ENCODE data around the gene MALRD1.

Gene MALRD1

GRCh38 chr10:19231034-19231433 lies 182.4 kb downstream of the MALRD1 start:
- DNase-seq: no peak

GRCh38 chr10:19245889-19246752 lies 197.5 kb downstream of the MALRD1 start:
- no peak for DNase-seq

DNA sequence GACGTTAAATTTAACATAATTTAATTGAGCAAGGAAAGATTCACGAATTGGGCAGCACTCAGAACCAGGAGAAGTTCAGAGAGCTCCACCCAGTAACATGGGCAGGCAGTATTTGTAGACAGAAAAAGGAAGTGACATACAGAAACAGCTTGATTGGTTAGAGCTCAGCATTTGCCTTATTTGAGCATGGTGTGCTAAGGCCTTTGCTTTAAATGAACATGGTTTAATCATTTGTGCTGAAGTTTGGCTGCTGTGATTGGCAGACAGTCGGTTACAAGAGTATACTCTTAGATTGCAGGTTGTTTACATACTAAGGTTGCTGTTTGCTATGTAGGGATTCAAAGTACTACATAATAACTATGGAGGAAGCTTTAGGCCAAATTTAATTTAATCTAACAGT lies 199.2 kb downstream of the MALRD1 start:
- no peak for DNase-seq

DNA sequence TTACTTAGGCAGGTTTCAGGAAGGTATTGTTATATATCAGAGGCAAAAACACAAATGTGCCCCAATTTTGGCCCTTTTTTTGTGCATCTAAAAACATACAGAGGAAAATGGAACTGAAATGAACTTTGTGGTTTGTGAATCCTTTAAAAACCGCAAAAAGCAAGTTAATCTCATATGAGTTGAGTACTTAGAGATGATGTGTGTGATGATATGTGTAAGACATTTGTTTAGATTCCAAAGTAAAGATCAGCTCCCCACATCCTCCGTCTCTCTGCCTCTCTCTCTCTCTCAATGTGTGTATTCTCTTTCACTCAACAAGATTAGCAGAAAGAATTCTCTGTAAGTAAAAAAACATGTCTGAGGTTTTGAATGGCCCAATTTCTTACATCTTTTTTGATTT lies 201.9 kb downstream of the MALRD1 start:
- no peak for DNase-seq

DNA sequence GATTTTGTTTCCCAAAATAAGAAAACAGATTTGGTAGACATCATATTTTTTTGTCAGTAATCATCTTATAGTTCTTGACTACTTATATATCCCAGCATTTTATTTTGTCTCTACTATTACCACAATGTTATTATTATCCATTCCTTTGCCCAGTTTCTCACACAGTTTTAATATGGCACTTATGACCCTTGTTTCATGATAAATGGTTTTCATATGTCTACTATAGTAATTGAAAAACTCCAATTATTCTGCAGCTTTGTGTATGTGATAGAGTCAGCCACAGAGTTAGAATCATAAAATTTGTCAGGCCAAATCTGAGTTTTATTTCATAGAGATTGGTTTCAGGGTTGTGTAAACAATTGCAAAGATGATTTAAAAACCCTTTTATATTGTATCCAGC lies 203.9 kb downstream of the MALRD1 start:
- no peak for DNase-seq

GRCh38 chr10:19256331-19256730 lies 207.7 kb downstream of the MALRD1 start:
- no peak for DNase-seq

DNA sequence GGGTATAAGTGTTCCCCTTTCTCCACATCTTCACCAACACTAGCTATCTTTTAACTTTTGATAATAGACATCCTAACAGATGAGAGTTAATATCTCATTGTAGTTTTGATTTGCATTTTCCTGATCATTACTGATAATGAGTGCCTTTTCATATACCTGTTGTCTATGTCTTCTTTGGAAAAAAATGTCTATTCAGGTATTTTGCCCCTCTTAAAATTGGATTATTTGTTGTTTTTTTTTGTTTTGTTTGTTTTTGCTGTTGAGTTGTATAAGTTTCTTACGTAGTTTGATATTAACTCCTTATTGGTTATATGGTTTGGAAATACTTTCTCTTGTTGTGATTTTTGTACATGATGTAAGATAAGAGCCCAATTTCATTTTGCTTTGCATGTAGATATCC lies 214.7 kb downstream of the MALRD1 start:
- DNase-seq: no peak

- no peak for DNase-seq
Measured at GRCh38 chr10:19283285-19283684, 234.7 kb downstream of the MALRD1 start.

- no peak for DNase-seq
Measured at GRCh38 chr10:19283786-19284185, 235.2 kb downstream of the MALRD1 start.

DNA sequence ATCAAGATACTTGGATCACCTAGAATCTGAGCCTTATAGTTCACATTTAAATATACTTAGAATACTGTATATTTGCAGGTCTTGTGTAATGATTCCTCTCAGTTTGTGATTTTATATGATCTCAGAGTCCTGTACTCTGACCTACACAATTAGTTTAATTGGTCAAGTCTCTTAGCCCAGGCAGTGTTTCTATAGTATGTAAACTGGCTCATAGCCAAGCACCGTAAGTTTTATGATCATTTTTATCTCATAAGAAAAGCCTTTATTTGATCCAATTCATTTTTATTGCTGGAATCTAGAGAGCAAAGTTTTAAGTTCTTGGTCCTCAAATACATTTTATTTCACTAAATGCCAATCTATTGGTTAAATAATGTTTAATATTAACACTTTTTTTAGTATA lies 242.2 kb downstream of the MALRD1 start:
- DNase-seq: no peak

- DNase-seq: no peak
Measured at GRCh38 chr10:19294233-19294632, 245.6 kb downstream of the MALRD1 start.

GRCh38 chr10:19299645-19300044 lies 251.0 kb downstream of the MALRD1 start:
- no peak for DNase-seq

GRCh38 chr10:19302117-19302516 lies 253.5 kb downstream of the MALRD1 start:
- no peak for DNase-seq

GRCh38 chr10:19310066-19310465 lies 261.5 kb downstream of the MALRD1 start:
- no peak for DNase-seq

GRCh38 chr10:19316204-19316870 lies 267.7 kb downstream of the MALRD1 start:
- DNase-seq: no peak

DNA sequence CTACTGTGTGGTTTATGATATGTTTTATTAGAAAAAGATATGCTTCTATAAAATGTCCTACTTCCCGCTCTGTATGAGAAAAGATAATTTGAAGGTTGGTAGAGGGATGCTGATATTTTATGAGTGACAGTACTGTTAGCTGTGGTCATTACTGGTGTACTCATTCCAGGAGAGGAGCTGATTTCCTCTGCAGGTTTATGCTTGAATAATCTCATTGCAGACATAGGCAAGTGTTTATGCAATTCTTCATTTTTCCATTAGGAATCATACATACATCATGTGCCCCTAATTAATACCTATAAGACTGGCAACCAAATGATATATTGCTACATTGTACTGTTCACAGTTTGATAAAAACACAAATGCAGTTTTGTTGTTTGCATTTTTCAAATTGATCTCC lies 269.4 kb downstream of the MALRD1 start:
- DNase-seq: no peak

DNA sequence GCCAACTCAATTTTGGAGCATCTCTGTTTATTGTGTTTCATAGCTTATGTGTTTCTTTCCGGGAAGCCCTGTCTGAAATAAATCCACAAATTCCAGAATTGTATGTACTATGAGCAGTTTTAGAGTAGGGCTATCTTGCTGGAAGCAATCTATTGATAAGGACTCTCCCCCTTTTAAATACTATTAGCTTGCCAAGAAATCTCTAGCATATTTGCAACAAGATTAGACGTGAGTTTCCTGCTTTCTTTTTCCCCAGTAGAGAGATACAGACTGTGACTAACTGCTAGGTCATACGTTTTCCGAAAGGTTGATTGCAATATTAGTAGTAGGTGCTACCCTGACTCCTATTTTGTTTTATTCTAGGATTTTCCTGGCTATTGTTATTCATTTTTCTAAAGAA lies 277.0 kb downstream of the MALRD1 start:
- no peak for DNase-seq

- DNase-seq: no peak
Measured at GRCh38 chr10:19328582-19328981, 280.0 kb downstream of the MALRD1 start.

DNA sequence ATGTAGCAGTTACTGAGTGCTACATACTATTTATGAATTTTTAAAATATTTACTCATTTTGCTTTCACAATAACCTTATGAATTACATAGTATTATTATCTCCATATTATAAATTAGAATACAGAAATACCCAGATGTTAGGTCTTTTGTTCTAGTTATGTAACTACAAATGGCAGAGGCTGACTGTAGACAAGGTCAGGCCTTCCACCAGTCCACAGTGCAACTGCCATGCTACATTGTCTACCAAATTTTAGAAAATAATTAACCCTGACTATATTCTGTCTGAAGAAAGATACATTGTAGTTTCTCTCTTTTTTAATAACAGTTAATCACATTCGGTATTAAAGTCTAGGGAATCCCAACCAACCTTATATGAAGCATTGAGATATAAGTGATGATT lies 280.9 kb downstream of the MALRD1 start:
- no peak for DNase-seq

DNA sequence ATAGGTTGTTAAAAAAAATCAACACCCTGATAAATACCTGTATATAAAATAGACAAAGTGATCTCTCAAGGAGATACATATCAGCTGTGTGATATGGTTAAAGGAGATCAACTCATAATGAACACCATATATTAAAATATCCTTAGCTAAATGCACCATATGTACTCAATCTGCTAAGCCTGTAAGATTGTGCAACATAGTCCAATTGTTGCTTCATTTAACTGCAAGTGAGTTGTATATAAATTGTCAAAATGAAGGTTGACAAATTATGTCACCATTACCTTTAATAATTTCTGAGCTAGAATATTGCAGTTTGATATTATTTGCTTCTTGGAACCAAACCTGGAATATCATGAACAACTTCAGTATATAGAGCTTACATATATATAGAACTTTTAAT lies 283.7 kb downstream of the MALRD1 start:
- no peak for DNase-seq

GRCh38 chr10:19333631-19334030 lies 285.0 kb downstream of the MALRD1 start:
- no peak for DNase-seq

GRCh38 chr10:19347621-19348020 lies 299.0 kb downstream of the MALRD1 start:
- DNase-seq: no peak

- DNase-seq: no peak
Measured at GRCh38 chr10:19367176-19367575, 318.6 kb downstream of the MALRD1 start.

GRCh38 chr10:19373988-19374387 lies 325.4 kb downstream of the MALRD1 start:
- DNase-seq: no peak

All from NCI-H1436 (cell line).